K562 (cell line): ENCODE results near the gene PYROXD2. TPM values are rescaled to one million over a fixed set of nuclear protein-coding genes. Genes with fewer than 3 reads are reported as not detected.

Experiments used
- CCAR2 ChIP-seq: fragments of 200-400 bp; formaldehyde crosslinking; IDR thresholded peaks from 2 replicates; pipeline ENCODE4 v1.6.1; 2017; ENCODE audit warnings: mild to moderate bottlenecking, low read depth, low read length
- FOXO4 ChIP-seq: fragments of 450-650 bp; formaldehyde crosslinking; IDR thresholded peaks from 2 replicates; pipeline ENCODE4 v1.4.0; 2020; ENCODE audit warnings: mild to moderate bottlenecking, moderate library complexity
- HDAC1 ChIP-seq, 2 experiments: fragments of 450-650 bp; IDR thresholded peaks; 2 replicates each; pipeline ENCODE4 v1.6.1; 2016 to 2017; ENCODE audit warnings: inconsistent platforms in 1 of 2, mild to moderate bottlenecking in 1 of 2, moderate library complexity in 1 of 2
- HMBOX1 ChIP-seq: sonication (generic); IDR thresholded peaks from 2 replicates; pipeline ENCODE4 v1.6.1; 2016
- NR0B1 ChIP-seq: fragments of 450-650 bp; IDR thresholded peaks from one replicate; pipeline ENCODE4 v1.6.1; 2018; ENCODE audit warnings: mild to moderate bottlenecking, moderate library complexity; ENCODE audit not compliant: partially characterized antibody
- NR3C1 ChIP-seq: sonication (generic); formaldehyde crosslinking; IDR thresholded peaks from 2 replicates; pipeline ENCODE4 v1.8.1; 2022; ENCODE audit warnings: missing genetic modification reagents
- RBM25 ChIP-seq: fragments of 200-400 bp; formaldehyde crosslinking; IDR thresholded peaks from 2 replicates; pipeline ENCODE4 v1.6.1; 2018; ENCODE audit warnings: low read length, low read depth, moderate library complexity; ENCODE audit not compliant: severe bottlenecking
- TAF1 ChIP-seq: IDR thresholded peaks from 2 replicates; pipeline ENCODE4 v1.6.1; 2011; ENCODE audit warnings: mild to moderate bottlenecking, low read length, moderate library complexity; ENCODE audit not compliant: insufficient read depth, control insufficient read depth, severe bottlenecking; ENCODE audit errors: extremely low read depth
- TAL1 ChIP-seq: fragments of 450-650 bp; IDR thresholded peaks from 2 replicates; pipeline ENCODE4 v1.6.1; 2016; ENCODE audit warnings: mild to moderate bottlenecking
- XRCC3 ChIP-seq: fragments of 450-650 bp; IDR thresholded peaks from 2 replicates; pipeline ENCODE4 v1.6.1; 2017; ENCODE audit warnings: mild to moderate bottlenecking, moderate library complexity
- ZFX ChIP-seq: sonication (generic); formaldehyde crosslinking; IDR thresholded peaks from 2 replicates; pipeline ENCODE4 v1.8.0; 2022; ENCODE audit warnings: mild to moderate bottlenecking, missing genetic modification reagents, moderate library complexity
- ZNF324 ChIP-seq: fragments of 250-450 bp; sonication (Bioruptor Pico); IDR thresholded peaks from 2 replicates; pipeline ENCODE4 v1.4.0; 2020; ENCODE audit warnings: mild to moderate bottlenecking
- ZNF436 ChIP-seq: fragments of 250-450, 450-650 bp; sonication (Bioruptor Pico); formaldehyde crosslinking; IDR thresholded peaks from 2 replicates; pipeline ENCODE4 v1.7.0; 2020; ENCODE audit warnings: mild to moderate bottlenecking
- ZNF717 ChIP-seq: fragments of 250-450 bp; sonication (Bioruptor Pico); IDR thresholded peaks from 2 replicates; pipeline ENCODE4 v1.5.0; 2021
- polyA plus RNA-seq, 8 experiments: library from polyadenylated mRNA; depleted of rRNA in 4 of 8; stranded (reverse) in 5 of 8; unstranded in 3 of 8; fragments of >200 nt; fragmentation: Nextera tagmentation in 2 of 8; fragmentation: Illumina TruSeq in 1 of 8; extraction: Ambion mirVana in 2 of 8; extraction: Trizol in 1 of 8; gene quantifications; 2 replicates each; pipeline versions ENCODE4 v1.2.1 to v1.2.3, GENCODE V29; 2011 to 2014; ENCODE audit warnings: inconsistent platforms in 1 of 8, missing spikeins in 1 of 8
- total RNA-seq, 7 experiments: library from RNA; depleted of rRNA in 6 of 7; stranded (reverse); fragments of >200 nt in 6 of 7; fragmentation: Illumina TruSeq in 2 of 7; extraction: Trizol in 2 of 7; gene quantifications; 2 replicates each; pipeline versions ENCODE4 v1.2.1 to v1.2.3, GENCODE V29; 2011 to 2021; ENCODE audit warnings: low replicate concordance in 1 of 7
- TF ChIP-seq, protein P1 (sequence below): fragments of 250-450 bp; sonication (Bioruptor Pico); IDR thresholded peaks from 2 replicates; pipeline ENCODE4 v1.4.0; 2020
- TF ChIP-seq, protein P2 (sequence below): IDR thresholded peaks from 2 replicates; pipeline ENCODE4 v1.6.1; 2011; ENCODE audit warnings: borderline replicate concordance, low read depth, mild to moderate bottlenecking, moderate library complexity, low read length; ENCODE audit not compliant: insufficient read depth, poor library complexity, severe bottlenecking
- TF ChIP-seq, protein P3 (sequence below): fragments of 250-450 bp; sonication (Bioruptor Pico); IDR thresholded peaks from 2 replicates; pipeline ENCODE4 v1.8.0; 2022; ENCODE audit warnings: moderate library complexity, mild to moderate bottlenecking, inconsistent platforms

Gene PYROXD2
- total and polyA plus RNA-seq, 9 of the 15 experiments (the other 6 are each of a cell fraction or from before 2014, with no cell fraction given), result 0.14 to 1.4 (median 0.58) TPM

- TF ChIP-seq NR0B1, result no peak
- TF ChIP-seq ZNF717 (CRISPR knock-in tag), result no peak
- no peak for TF ChIP-seq ZNF436 (CRISPR knock-in tag)
- no peak for TF ChIP-seq XRCC3
- no peak for TF ChIP-seq NR3C1 (CRISPR knock-in tag)
- TF ChIP-seq TAF1, result no peak
- no peak for TF ChIP-seq ZFX (CRISPR knock-in tag)
- peak; percentile 8; the same call in 1 of the 2 replicates for TF ChIP-seq TAL1
- TF ChIP-seq HMBOX1, result peak; percentile 62; the same call in 1 of the 2 replicates
- peak in 1 of 2 experiments; percentile 63; a peak in 2 of 4 replicates for TF ChIP-seq HDAC1 (IDR thresholded peaks at IDR 0.05)
- TF ChIP-seq, protein P1, sequence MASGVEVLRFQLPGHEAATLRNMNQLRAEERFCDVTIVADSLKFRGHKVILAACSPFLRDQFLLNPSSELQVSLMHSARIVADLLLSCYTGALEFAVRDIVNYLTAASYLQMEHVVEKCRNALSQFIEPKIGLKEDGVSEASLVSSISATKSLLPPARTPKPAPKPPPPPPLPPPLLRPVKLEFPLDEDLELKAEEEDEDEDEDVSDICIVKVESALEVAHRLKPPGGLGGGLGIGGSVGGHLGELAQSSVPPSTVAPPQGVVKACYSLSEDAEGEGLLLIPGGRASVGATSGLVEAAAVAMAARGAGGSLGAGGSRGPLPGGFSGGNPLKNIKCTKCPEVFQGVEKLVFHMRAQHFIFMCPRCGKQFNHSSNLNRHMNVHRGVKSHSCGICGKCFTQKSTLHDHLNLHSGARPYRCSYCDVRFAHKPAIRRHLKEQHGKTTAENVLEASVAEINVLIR (CRISPR knock-in tag), result no peak
- TF ChIP-seq, protein P2, sequence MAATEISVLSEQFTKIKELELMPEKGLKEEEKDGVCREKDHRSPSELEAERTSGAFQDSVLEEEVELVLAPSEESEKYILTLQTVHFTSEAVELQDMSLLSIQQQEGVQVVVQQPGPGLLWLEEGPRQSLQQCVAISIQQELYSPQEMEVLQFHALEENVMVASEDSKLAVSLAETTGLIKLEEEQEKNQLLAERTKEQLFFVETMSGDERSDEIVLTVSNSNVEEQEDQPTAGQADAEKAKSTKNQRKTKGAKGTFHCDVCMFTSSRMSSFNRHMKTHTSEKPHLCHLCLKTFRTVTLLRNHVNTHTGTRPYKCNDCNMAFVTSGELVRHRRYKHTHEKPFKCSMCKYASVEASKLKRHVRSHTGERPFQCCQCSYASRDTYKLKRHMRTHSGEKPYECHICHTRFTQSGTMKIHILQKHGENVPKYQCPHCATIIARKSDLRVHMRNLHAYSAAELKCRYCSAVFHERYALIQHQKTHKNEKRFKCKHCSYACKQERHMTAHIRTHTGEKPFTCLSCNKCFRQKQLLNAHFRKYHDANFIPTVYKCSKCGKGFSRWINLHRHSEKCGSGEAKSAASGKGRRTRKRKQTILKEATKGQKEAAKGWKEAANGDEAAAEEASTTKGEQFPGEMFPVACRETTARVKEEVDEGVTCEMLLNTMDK, result no peak
- TF ChIP-seq RBM25, result no peak
- TF ChIP-seq CCAR2, result no peak
- TF ChIP-seq ZNF324 (CRISPR knock-in tag), result no peak
- TF ChIP-seq FOXO4 (CRISPR knock-in tag), result no peak
- TF ChIP-seq, protein P3, sequence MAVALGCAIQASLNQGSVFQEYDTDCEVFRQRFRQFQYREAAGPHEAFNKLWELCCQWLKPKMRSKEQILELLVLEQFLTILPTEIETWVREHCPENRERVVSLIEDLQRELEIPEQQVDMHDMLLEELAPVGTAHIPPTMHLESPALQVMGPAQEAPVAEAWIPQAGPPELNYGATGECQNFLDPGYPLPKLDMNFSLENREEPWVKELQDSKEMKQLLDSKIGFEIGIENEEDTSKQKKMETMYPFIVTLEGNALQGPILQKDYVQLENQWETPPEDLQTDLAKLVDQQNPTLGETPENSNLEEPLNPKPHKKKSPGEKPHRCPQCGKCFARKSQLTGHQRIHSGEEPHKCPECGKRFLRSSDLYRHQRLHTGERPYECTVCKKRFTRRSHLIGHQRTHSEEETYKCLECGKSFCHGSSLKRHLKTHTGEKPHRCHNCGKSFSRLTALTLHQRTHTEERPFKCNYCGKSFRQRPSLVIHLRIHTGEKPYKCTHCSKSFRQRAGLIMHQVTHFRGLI (CRISPR knock-in tag), result no peak
Measured at GRCh38 chr10:98361131-98362025, 53.6 kb downstream of the PYROXD2 start (continued).
